Activated CD8-positive, alpha-beta memory T cell treated with anti-CD3 and anti-CD28 coated beads for 4 hours (primary cell): Measurements from ENCODE around the gene ROBO2.
"Not testable (repeated sequence)": the region's sequence is repeated elsewhere in the genome, so short reads cannot be mapped to it uniquely, and the experiment has no call there.

ENCODE experiments used
- DNase-seq, 2 donors: peaks; one replicate each; pipeline ENCODE4 v3.0.0-alpha.2; 2020; ENCODE audit warnings: low read depth in 2 of 2

The ROBO2 gene

DNA sequence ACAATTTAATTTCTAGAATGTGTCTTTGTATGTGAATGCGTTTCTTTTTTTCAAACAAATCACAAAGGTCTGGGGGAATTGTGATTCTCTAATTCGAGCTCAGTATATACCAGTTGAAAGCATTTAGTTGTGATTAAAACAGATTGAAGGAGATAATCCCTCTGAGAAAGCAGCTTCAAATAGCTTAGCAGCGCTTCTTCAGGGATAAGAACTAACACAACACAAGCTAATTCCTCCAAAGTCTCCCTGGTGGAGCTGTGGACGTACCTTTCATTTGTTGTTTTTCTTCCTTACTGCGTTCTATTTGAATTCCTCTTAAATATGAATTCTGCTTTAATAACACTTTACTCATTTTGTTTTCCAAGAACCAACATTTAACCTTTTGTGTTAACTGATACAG is 286.7 kb downstream of the ROBO2 start:
- DNase-seq: no peak

- no peak for DNase-seq
Observed at GRCh38 chr3:77328690-77329089, 288.8 kb downstream of the ROBO2 start.

- DNase-seq: no peak
Observed at GRCh38 chr3:77329116-77329515, 289.2 kb downstream of the ROBO2 start.

GRCh38 chr3:77338195-77338594 is 298.3 kb downstream of the ROBO2 start:
- no peak for DNase-seq

DNA sequence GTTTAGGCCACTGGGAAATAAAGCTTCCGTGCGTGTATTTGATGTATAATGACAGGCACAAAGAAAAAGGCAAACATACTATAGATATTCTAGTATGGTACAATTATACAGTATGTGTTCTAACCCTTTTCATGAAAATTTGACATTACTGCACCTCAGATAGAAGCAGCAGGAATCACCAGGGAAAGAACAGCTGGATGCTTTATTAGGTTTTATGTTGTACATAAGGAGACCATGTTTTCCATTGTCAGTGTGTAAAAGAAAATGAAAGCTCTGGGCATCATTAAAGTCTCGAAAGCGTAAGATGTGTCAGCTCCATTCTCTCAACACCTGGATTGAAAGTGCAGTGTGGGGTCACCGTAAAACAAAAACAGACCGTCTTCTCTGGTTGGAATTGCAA is 302.1 kb downstream of the ROBO2 start:
- DNase-seq: no peak

DNA sequence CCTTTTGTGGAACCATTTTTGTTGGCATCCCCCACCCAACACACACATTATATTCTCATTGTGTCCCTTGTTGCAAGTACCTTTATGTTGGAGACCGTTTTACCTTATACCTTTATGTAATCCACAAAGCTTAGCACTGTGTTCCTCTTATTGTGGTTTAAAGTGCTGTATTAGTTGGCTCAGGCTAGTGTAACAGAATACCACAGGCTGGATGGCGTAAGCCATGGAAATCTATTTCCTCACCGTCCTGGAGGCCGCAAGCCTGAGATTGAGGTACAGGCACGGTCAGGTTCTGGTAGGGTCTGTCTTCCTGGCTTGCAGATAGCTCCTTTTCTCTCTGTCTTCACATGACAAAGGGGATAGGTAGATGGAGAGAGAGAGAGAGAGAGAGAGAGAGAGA is 302.8 kb downstream of the ROBO2 start:
- no peak for DNase-seq

DNA sequence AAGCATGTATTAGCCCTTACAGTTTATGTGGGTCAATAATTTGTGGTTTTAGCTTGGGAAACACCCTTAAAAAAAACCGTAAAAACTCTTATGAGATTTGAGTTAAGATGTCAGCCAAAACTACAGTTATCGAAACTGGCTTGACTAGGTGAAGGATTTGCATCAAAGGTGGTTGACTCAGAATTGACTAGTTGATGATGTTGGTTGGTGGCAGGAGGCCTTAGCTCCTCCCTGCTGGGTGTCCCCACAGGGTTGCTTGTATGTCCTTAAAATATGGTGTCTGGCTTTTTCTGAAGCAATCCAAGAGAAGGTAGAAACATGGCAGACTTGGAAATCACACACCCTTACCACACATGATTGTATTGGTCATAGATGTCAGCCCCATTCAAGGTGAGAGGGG is 305.1 kb downstream of the ROBO2 start:
- no peak for DNase-seq

- no peak for DNase-seq
Observed at GRCh38 chr3:77348244-77348855, 308.5 kb downstream of the ROBO2 start.

DNA sequence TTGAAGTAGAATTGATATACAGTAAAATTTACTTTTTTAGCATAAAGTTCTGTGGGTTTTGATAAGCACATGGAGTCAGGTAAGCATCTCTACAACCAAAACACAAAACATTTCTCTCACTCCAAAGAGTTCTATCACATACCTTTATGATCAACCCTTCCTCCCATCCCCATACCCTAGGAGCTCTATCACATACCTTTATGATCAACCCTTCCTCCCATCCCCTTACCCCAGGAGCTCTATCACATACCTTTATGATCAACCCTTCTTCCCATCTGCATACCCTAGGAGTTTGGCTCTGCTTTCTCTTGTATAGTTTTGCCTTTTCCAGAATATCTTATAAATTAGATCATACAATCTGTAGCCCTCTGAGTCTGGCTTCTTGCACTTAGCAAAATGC is 315.1 kb downstream of the ROBO2 start:
- DNase-seq: no peak

DNA sequence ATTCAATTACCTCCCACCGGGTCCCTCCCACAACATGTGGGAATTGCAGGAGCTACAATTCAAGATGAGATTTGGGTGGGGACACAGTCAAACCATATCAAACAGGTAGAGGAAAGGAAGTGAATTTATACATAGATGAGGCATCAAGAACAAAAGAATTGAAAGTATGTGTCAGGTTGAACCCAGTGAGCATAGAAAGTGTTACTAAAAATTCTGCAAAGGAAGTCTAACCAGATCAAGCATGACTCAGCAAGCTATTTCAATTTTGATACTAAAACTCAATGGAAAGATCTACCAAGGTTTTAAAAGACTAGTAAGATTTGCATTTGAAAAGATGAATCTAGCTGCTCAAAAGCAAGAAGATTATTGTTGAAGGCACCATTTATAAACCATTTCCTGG is 323.0 kb downstream of the ROBO2 start:
- no peak for DNase-seq

DNA sequence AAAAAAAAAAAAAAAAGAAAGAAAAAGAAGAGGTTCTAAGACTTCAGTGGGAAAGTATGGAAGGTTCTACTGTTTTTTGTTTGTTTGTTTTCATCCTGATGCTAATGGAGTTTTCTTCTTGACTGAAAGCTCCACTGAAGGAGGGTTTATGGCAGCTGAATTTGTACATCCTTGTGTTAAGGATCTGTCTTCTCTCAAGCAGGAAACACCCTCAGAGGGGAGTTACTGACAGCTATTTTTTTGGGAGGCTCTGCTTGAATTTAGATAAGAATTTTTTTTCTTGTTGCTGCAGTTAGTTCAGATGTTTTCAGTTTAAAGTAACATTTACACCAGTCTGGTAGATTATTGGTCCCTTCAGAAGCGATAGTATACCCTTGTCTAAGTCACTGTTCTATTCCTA is 325.3 kb downstream of the ROBO2 start:
- no peak for DNase-seq

DNA sequence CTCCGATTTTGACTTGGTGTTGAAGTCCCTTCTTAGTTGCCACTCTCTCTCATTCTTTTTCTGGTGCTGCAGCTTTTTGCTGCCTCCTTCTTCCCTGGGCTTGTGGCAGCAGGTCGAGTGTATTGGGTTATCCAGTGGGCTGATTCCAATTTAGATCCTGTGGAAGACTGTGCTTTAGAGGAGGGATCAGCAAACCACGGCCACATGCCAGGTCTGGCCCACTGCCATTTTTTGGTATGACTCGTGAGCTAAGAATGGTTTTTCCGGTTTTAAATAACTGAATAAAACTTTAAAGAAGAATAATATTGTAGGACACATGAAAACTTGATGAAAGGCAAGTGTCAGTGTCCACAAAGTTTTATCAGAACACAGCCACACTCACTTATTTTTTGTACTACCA is 330.5 kb downstream of the ROBO2 start:
- no peak for DNase-seq

- no peak for DNase-seq
Observed at GRCh38 chr3:77372018-77372417, 332.1 kb downstream of the ROBO2 start.

DNA sequence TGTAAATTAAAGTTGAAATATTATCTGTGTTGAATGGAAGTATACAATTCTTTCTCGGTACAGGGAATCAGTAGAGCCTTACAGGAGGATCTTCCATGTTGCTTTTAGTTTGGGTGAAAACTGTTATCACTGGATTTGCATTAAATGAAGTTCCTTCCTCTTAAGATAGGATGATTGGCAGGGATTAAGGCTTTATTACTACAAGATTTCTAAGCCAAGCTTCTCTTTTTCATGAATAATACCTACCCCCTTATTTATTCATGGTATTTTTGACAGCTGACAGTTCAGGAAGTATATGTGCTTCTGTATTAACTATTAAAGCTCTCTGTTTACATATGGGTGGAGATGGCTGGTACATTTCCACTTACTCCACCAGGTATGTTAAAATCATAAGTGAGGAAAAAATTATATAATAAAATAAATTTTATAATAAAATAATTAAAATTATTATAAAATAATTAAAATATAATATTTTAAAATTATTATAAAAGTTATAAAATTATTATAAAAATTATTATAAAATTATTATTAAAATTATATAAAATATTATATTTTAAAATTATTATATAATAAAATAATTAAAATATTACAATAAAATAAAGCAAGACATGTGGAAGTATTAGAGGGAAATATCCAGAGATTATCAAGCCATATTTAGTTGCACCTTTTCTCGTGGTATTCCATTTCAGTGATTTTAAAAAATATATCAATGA is 332.9 kb downstream of the ROBO2 start:
- DNase-seq: no peak

- no peak for DNase-seq
Observed at GRCh38 chr3:77373619-77374018, 333.7 kb downstream of the ROBO2 start.

DNA sequence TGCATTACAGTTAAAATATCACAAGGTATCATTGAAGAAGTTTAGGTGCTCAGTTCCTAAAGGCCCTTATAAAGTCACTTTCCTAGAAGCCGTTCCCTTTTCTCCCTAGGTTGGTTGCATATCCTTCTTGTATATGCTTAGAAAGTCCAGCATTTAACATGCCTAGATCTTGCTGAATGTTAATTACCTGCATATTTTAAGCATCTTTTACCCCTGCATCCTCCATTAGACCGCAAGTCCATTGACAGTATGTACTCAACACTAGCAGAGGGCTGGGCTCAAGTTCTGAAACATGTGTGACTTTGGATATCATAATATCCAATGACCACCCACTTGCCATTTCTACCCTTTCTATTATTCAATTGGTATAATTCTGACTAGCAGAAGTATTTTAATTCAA is 336.6 kb downstream of the ROBO2 start:
- no peak for DNase-seq

DNA sequence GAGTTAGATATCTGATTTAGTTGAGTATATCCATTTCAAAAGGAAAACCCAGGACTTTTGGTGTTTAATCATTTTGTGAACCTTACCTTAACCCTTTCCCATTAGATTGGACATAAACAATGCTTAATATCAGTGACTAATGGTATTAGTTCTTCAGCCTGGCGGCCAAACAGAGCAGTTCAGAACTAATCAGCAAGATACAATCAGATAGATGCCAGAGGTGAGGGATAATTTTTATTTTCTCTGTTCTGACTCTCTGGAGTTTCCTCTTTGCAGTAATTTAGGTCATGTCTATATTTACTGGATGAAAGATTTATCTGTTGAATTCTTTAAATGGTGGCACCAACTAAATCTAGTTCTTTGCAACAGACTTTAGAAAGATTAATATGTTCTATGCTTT is 337.8 kb downstream of the ROBO2 start:
- DNase-seq: no peak

GRCh38 chr3:77380136-77380535 is 340.2 kb downstream of the ROBO2 start:
- no peak for DNase-seq

DNA sequence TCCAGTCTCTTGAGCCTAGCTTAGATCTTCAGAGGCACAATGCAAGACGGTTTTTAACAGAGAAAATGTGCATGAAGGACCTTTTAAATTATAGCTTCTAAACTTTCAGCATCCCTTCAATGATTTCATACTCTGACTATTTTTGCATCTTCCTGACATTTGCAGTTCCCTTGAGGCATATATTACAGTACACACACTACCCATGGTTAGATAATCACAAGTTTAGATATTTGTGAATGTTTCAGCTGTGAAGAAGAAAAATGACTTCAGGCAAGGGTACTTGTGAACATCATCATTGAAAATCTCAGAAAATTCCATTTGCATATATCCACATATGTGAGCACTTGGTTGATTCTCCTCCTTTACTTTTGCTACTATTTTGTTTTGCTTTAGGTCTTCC is 341.5 kb downstream of the ROBO2 start:
- DNase-seq: no peak

DNA sequence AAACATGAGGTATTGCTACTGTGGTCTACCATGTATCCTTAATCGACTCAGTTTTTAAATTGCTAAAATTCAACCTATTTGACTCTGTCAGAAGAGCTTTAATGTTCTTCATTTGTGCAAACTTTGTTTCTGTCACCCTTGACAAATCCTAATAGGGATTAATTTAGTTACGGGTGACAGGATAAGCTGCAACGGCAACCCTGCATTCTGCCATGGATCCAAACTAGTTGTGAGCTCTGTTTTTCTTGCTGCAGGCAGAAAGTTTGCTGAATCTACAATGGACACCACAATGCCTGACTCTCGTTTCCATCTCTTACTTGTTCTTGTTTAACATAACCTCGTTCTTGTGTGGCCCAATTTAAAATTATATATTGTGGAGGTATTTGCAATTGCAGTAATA is 352.3 kb downstream of the ROBO2 start:
- no peak for DNase-seq

GRCh38 chr3:77394046-77394445 is 354.1 kb downstream of the ROBO2 start:
- DNase-seq: no peak

DNA sequence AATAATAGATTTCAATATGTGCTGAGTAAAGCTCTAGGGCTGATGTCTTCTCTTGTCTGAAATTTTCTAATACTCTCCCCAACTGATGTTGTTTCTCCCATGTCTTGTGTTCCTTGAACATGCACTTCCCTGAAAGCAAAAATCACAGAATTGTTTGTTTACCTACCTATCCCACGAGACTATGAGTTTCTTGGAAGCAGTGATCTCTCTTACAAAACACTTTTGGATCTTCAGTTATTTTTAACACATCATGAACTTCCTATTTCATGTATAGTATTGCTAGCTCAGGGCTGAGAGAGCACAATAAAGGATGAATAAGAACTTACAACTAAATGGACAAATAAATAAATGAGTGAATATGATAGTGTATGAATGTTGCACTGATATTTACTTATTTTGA is 365.0 kb downstream of the ROBO2 start:
- no peak for DNase-seq

GRCh38 chr3:77407441-77407840 is 367.5 kb downstream of the ROBO2 start:
- DNase-seq: no peak

DNA sequence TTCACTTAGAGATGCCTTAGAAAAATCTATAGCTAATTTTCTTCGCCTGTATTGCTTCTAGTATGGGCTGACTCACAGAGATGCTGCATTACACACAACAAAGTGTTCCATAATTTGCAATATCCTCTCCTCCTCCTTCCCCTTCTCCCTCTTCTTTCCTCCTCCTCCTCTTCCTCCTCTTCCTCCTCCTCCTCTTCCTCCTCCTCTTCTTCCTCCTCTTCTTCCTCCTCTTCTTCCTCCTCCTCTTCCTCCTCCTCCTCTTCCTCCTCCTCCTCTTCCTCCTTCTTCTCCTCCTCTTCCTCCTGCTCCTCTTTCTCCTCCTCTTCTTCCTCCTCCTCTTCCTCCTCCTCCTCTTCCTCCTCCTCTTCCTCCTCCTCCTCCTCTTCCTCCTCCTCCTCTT is 370.4 kb downstream of the ROBO2 start:
- DNase-seq: not testable (repeated sequence)
